GM12878 (cell line): Measurements from ENCODE around the gene EIF1AX. TPM values are rescaled to one million over a fixed set of nuclear protein-coding genes. Genes with fewer than 3 reads are reported as not detected.

ENCODE experiments used
- ATAC-seq: fragments of 200-7000 bp; cut with Tn5 transposase; 3 replicates; pipeline ENCODE4 v1.9.1; 2020; ENCODE audit warnings: mild to moderate bottlenecking, moderate library complexity
- BruUV-seq: library from RNA; stranded (reverse); fragments of 400-500 nt; replicated peaks from 2 replicates; lab custom pipeline; 2021; lab: Mats Ljungman, UMichigan
- CTCF ChIA-PET: fragments of 300-600 bp; sonication (Branson Sonifier 250); formaldehyde crosslinking; extraction: SDS; loops from one replicate; lab custom pipeline; 2021; ENCODE audit warnings: inconsistent platforms; lab: Yijun Ruan, JAX
- POLR2A ChIA-PET: fragments of 350-600 bp; formaldehyde crosslinking; extraction: SDS; loops from one replicate; lab custom pipeline; 2021; ENCODE audit warnings: inconsistent platforms; lab: Charles Lee
- RAD21 ChIA-PET: fragments of 300-600 bp; sonication (Branson Sonifier 250); formaldehyde crosslinking; loops from one replicate; lab custom pipeline; 2023; ENCODE audit warnings: antibody characterized with exemption; ENCODE audit not compliant: unreplicated experiment; lab: Charles Lee
- SMC1A ChIA-PET: fragments of 300-600 bp; sonication (Branson Sonifier 250); formaldehyde crosslinking; loops from one replicate; lab custom pipeline; 2023; ENCODE audit not compliant: unreplicated experiment, uncharacterized antibody; lab: Charles Lee
- DNase-seq: peaks from one replicate; pipeline ENCODE4 v3.0.0-alpha.2; 2011; ENCODE audit warnings: low read depth, low spot score
- FAIRE-seq: peaks from 3 replicates; lab custom pipeline; 2011; peaks lifted over from hg19 to GRCh38; lab: Jason Lieb, UNC
- H2AFZ ChIP-seq: 2 replicates; pipeline ENCODE4 v1.6.0; 2011; ENCODE audit warnings: low read depth, low read length, control low read depth; ENCODE audit not compliant: control insufficient read depth
- H3K27ac ChIP-seq: 2 replicates; pipeline ENCODE4 v1.5.1; 2011; ENCODE audit warnings: control low read depth; ENCODE audit not compliant: control insufficient read depth, insufficient read depth
- H3K27me3 ChIP-seq, 2 experiments: replicated peaks in 1 of 2; 2 replicates each; pipeline versions ENCODE4 v1.6.0 to v1.6.1; 2011; ENCODE audit warnings: low read length in 1 of 2; ENCODE audit not compliant: control insufficient read depth in 2 of 2, insufficient read depth in 2 of 2
- H3K36me3 ChIP-seq, 2 experiments: 2 replicates each; pipeline ENCODE4 v1.5.1; 2011; ENCODE audit warnings: low read length in 1 of 2; ENCODE audit not compliant: control insufficient read depth in 2 of 2, insufficient read depth in 2 of 2
- H3K4me1 ChIP-seq: 2 replicates; pipeline ENCODE4 v1.6.1; 2011; ENCODE audit warnings: mild to moderate bottlenecking, low read length, moderate library complexity, mixed read lengths; ENCODE audit not compliant: control insufficient read depth, insufficient read depth
- H3K4me2 ChIP-seq: 2 replicates; pipeline ENCODE4 v1.6.0; 2011; ENCODE audit warnings: control low read depth; ENCODE audit not compliant: control insufficient read depth, insufficient read depth
- H3K4me3 ChIP-seq: fragments of 200-600 bp; sonication (generic); 2 replicates; pipeline ENCODE4 v1.5.1; 2016
- H3K79me2 ChIP-seq: 2 replicates; pipeline ENCODE4 v1.6.0; 2011; ENCODE audit warnings: low read length; ENCODE audit not compliant: control insufficient read depth, insufficient read depth
- H3K9ac ChIP-seq: 2 replicates; pipeline ENCODE4 v1.8.0; 2011; ENCODE audit warnings: low read length, control low read depth, mixed read lengths; ENCODE audit not compliant: control insufficient read depth, insufficient read depth
- H3K9me3 ChIP-seq: replicated peaks from 3 replicates; pipeline ENCODE4 v1.5.1; 2011; ENCODE audit warnings: mild to moderate bottlenecking, low read length; ENCODE audit not compliant: control insufficient read depth, insufficient read depth
- H4K20me1 ChIP-seq: 2 replicates; pipeline ENCODE4 v1.6.0; 2011; ENCODE audit not compliant: control insufficient read depth, insufficient read depth
- BCL3 ChIP-seq: IDR thresholded peaks from 2 replicates; pipeline ENCODE4 v1.6.1; 2011; ENCODE audit warnings: borderline replicate concordance, low read depth, mild to moderate bottlenecking, moderate library complexity, low read length; ENCODE audit not compliant: insufficient read depth, poor library complexity, severe bottlenecking
- EP300 ChIP-seq, 2 experiments: fragments of 150-350 bp in 1 of 2; IDR thresholded peaks; 2 replicates each; pipeline ENCODE4 v1.6.1; 2011 to 2012; ENCODE audit warnings: low read depth in 2 of 2, low read length in 2 of 2, borderline replicate concordance in 1 of 2, improper control_type of control experiment in 1 of 2, inconsistent platforms in 1 of 2; ENCODE audit not compliant: control insufficient read depth in 1 of 2
- GATAD2B ChIP-seq: fragments of 450-650 bp; conservative IDR thresholded peaks from 2 replicates; pipeline ENCODE4 v1.6.1; 2017; ENCODE audit warnings: low read depth, mild to moderate bottlenecking, moderate library complexity
- NBN ChIP-seq: fragments of 450-650 bp; IDR thresholded peaks from 2 replicates; pipeline ENCODE4 v1.6.1; 2016
- NFXL1 ChIP-seq: fragments of 450-650 bp; IDR thresholded peaks from 2 replicates; pipeline ENCODE4 v1.6.1; 2017; ENCODE audit warnings: antibody characterized with exemption, mild to moderate bottlenecking, borderline replicate concordance
- PKNOX1 ChIP-seq: fragments of 450-650 bp; IDR thresholded peaks from 2 replicates; pipeline ENCODE4 v1.6.1; 2016; ENCODE audit warnings: mild to moderate bottlenecking
- POU2F2 ChIP-seq: IDR thresholded peaks from 3 replicates; pipeline ENCODE4 v1.6.1; 2011; ENCODE audit warnings: low read depth, mild to moderate bottlenecking, low read length, borderline replicate concordance
- SMAD5 ChIP-seq: IDR thresholded peaks from 2 replicates; pipeline ENCODE4 v1.6.1; 2016; ENCODE audit warnings: antibody characterized with exemption, low read depth
- SREBF1 ChIP-seq: IDR thresholded peaks from 2 replicates; pipeline ENCODE4 v1.6.1; 2012; ENCODE audit warnings: mild to moderate bottlenecking, low read length
- SRF ChIP-seq, 2 experiments: IDR thresholded peaks; 2 replicates each; pipeline ENCODE4 v1.6.1; 2011; ENCODE audit warnings: low read depth in 2 of 2, low read length in 2 of 2, mild to moderate bottlenecking in 1 of 2, moderate library complexity in 1 of 2
- TAF1 ChIP-seq: IDR thresholded peaks from 2 replicates; pipeline ENCODE4 v1.6.1; 2011; ENCODE audit warnings: mild to moderate bottlenecking, low read depth, low read length, borderline replicate concordance
- TARDBP ChIP-seq: IDR thresholded peaks from 2 replicates; pipeline ENCODE4 v1.6.1; 2016; ENCODE audit warnings: borderline replicate concordance
- ZNF207 ChIP-seq: fragments of 450-650 bp; IDR thresholded peaks from 2 replicates; pipeline ENCODE4 v1.6.1; 2014; ENCODE audit warnings: antibody characterized with exemption, mild to moderate bottlenecking, borderline replicate concordance
- WGBS: methylation state at CpG from one replicate; pipeline ENCODE4 v1.1.6; 2016; ENCODE audit warnings: low lambda C conversion rate; ENCODE audit not compliant: insufficient replicate concordance, insufficient coverage; ENCODE audit errors: missing lambda C conversion rate; 5-methylcytosine and 5-hydroxymethylcytosine counted together
- in situ Hi-C: fragments of 300-500 bp; cut with MboI; formaldehyde crosslinking; loops from 9 replicates; pipeline ENCODE4 v1.14.3; 2018; ENCODE audit warnings: mixed read lengths
- intact Hi-C: fragments of 100-400 bp; cut with micrococcal nuclease; formaldehyde crosslinking; loops from one replicate; pipeline ENCODE4 v1.14.2; 2022; ENCODE audit not compliant: unreplicated experiment
- polyA plus RNA-seq, 11 experiments: library from polyadenylated mRNA; depleted of rRNA in 4 of 11; unstranded in 6 of 11; stranded (reverse) in 5 of 11; fragments of >200 nt; fragmentation: Nextera tagmentation in 4 of 11; fragmentation: Illumina TruSeq in 1 of 11; extraction: Ambion mirVana in 4 of 11; extraction: Trizol in 1 of 11; gene quantifications; 1 replicate in 1 of 11; 2 replicates in 10 of 11; pipeline versions ENCODE4 v1.2.1 to v1.2.3, GENCODE V29; 2011 to 2016; ENCODE audit warnings: inconsistent platforms in 2 of 11, missing spikeins in 2 of 11, low read depth in 1 of 11
- total RNA-seq, 4 experiments: library from RNA; depleted of rRNA in 3 of 4; stranded (reverse); fragments of >200 nt in 3 of 4; fragmentation: Illumina TruSeq in 1 of 4; extraction: Trizol in 1 of 4; gene quantifications; 2 replicates each; pipeline versions ENCODE4 v1.2.1 to v1.2.3, GENCODE V29; 2013 to 2021

EIF1AX gene
- total and polyA plus RNA-seq, 10 of the 15 experiments (the other 5 are each of a cell fraction or from before 2014, with no cell fraction given), result 51.2 to 251 (median 86.6) TPM

- ChIA-PET POLR2A (interaction anchor here (0.8 to 1.9 kb wide), 2 partner anchors 12 to 236 kb away, joined by 3 to 5 read pairs; no protein-coding TSS in a partner anchor), CTCF (interaction anchor here (1.0 kb wide), 1 partner anchor 12 kb away, joined by 3 read pairs; no protein-coding TSS in a partner anchor), SMC1A (interaction anchor here (1.0 to 1.4 kb wide), 3 partner anchors 9 to 73 kb away, joined by 3 to 4 read pairs (median 3); no protein-coding TSS in a partner anchor), RAD21 (no interaction called here)
- BruUV-seq, result no TSS peak
- no peaks in the 10 kb centered on the region for H3K9me3 ChIP-seq
- peaks cover 8% of the 10 kb centered on the region; the same call in 1 of the 2 replicates for H3K4me1 ChIP-seq
- 0% methylated on average over 3 of the region's 3 CpGs for WGBS
- no peak for TF ChIP-seq NFXL1
- no peak for TF ChIP-seq SMAD5
- 0 out of 2 replicates have a peak, but pooled peaks have one; percentile 24 for TF ChIP-seq PKNOX1
- DNase-seq, result no peak
- H3K9ac ChIP-seq, result peak overlapping the region; percentile 93
- H3K27me3 ChIP-seq, result no peaks in the 10 kb centered on the region
- ATAC-seq, result no peak
- no peaks in the 10 kb centered on the region for H4K20me1 ChIP-seq
- H2AFZ ChIP-seq, result no peak overlapping the region
- FAIRE-seq, result no peak
- peaks cover 0 to 7% of the 10 kb centered on the region in 2 experiments; a peak in 2 of 4 replicates for H3K36me3 ChIP-seq
- in situ Hi-C loops (no loop called here), intact Hi-C loops (no loop called here)
- H3K4me3 ChIP-seq, result peak overlapping the region; percentile 97
- H3K27ac ChIP-seq, result peak overlapping the region; percentile 82; the same call in 1 of the 2 replicates
- H3K4me2 ChIP-seq, result peak overlapping the region; percentile 87
- H3K79me2 ChIP-seq, result peaks cover 41% of the 10 kb centered on the region
These were observed 1.2 kb downstream of the EIF1AX start for GRCh38 chrX:20140420-20140819.

- Histone ChIP-seq H3K9ac (peak overlapping the region; percentile 93), H3K27ac (no peak overlapping the region), H3K9me3 (no peaks in the 10 kb centered on the region), H3K27me3 (no peaks in the 10 kb centered on the region), H2AFZ (no peak overlapping the region), H3K4me2 (peak overlapping the region; percentile 87), H3K79me2 (peaks cover 41% of the 10 kb centered on the region), H3K36me3 (peaks cover 0 to 12% of the 10 kb centered on the region in 2 experiments; a peak in 3 of 4 replicates), H3K4me3 (peak overlapping the region; percentile 97), H4K20me1 (no peaks in the 10 kb centered on the region), H3K4me1 (peaks cover 8% of the 10 kb centered on the region; the same call in 1 of the 2 replicates)
- POLR2A ChIA-PET, result interaction anchor here (0.6 to 1.9 kb wide), 4 partner anchors 13 to 235 kb away, joined by 3 to 5 read pairs (median 3); no protein-coding TSS in a partner anchor
- 39% methylated on average over 2 of the region's 2 CpGs for WGBS
- DNase-seq (no peak), ATAC-seq (no peak), FAIRE-seq (no peak)
- CTCF ChIA-PET, result interaction anchor here (1.0 kb wide), 1 partner anchor 235 kb away, joined by 5 read pairs; no protein-coding TSS in a partner anchor
- SMC1A ChIA-PET, result interaction anchor here (0.8 to 1.4 kb wide), 3 partner anchors 14 to 235 kb away, joined by 3 read pairs; no protein-coding TSS in a partner anchor
- in situ Hi-C loops (no loop called here), intact Hi-C loops (no loop called here)
- RAD21 ChIA-PET, result interaction anchor here (1.6 kb wide), 1 partner anchor 235 kb away, joined by 6 read pairs; no protein-coding TSS in a partner anchor
- BruUV-seq, result TSS peak; percentile 52
- TF ChIP-seq TARDBP (no peak), NFXL1 (no peak), BCL3 (no peak), EP300 (IDR thresholded peaks at IDR 0.05; ENCODE audit: borderline replicate concordance in 1 of 2, control insufficient read depth in 1 of 2, low read depth in 2 of 2, low read length in 2 of 2) (no peak), ZNF207 (no peak), TAF1 (no peak), SRF (IDR thresholded peaks at IDR 0.05; ENCODE audit: low read depth in 2 of 2, low read length in 2 of 2) (no peak), GATAD2B (no peak), POU2F2 (no peak), NBN (no peak), SREBF1 (no peak)
These were observed 1.7 kb downstream of the EIF1AX start for GRCh38 chrX:20139966-20140365.
